HG02642 (cell line): ENCODE measurements around the gene EML6.
"Not testable (repeated sequence)": the region's sequence is repeated elsewhere in the genome, so short reads cannot be mapped to it uniquely, and the experiment has no call there.

ENCODE experiments used
- ATAC-seq: cut with Tn5 transposase; IDR thresholded peaks from one replicate; pipeline ENCODE4 v1.9.1; 2021; ENCODE audit warnings: mild to moderate bottlenecking; ENCODE audit not compliant: unreplicated experiment, poor library complexity

EML6 gene

DNA sequence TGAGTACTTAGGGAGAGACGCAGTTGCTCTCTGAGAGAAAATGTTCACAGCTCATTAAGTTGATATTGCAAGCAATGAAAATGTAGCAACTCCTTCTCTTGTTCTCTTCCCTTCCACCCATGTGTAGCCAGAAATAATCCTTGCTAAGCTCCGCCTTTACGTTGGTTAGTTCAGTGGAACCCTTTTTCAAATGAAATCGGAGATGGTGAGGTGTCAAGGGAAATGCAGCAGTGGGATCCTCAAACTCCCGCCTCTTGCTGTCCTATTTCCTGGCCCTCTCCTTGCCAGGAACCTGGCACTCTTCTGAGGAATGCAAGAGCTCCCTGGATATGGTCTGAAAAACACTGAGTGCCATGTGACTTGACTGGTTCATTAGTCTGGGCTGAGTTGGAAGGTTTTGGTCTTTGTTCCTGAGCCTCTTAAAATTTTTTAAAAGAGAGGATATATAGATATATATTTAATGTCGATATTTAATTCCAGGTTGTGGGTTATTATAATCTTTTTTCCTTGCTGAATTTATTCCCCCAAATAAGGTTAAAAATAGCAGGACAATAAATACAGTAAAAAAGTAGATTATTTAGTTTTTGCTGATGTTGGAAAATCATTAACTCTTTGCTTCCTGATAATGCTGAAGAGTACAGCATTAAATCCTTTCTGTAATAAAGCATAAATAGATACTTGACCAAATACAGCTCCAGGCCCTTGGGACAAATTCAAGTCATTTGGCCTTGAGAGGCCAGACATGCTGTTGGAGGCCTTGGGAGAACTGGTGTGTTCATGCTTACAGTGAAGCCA, 116.2 kb downstream of the EML6 start:
- ATAC-seq = no peak

GRCh38 chr2:54840559-54841468, 117.4 kb downstream of the EML6 start:
- no peak for ATAC-seq

DNA sequence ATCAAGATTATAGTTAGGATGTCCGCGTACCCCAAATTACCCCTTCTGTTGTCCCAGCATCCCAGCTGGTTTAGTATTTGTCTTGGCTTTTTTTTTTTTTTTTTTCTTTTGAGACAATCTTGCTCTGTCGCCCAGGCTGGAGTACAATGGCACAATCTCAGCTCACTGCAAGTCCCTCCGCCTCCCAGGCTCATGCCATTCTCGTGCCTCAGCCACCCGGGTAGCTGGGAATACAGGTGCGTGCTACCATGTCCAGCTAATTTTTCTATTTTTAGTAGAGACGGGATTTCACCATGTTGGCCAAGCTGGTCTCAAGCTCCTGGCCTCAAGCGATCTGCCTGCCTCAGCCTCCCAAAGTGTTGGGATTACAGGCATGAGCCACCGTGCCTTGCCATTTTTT, 118.0 kb downstream of the EML6 start:
- not testable (repeated sequence) for ATAC-seq

- ATAC-seq = no peak
These were observed 121.6 kb downstream of the EML6 start for GRCh38 chr2:54845094-54845493.

- ATAC-seq = no peak
These were observed 122.1 kb downstream of the EML6 start for GRCh38 chr2:54845514-54845913.

DNA sequence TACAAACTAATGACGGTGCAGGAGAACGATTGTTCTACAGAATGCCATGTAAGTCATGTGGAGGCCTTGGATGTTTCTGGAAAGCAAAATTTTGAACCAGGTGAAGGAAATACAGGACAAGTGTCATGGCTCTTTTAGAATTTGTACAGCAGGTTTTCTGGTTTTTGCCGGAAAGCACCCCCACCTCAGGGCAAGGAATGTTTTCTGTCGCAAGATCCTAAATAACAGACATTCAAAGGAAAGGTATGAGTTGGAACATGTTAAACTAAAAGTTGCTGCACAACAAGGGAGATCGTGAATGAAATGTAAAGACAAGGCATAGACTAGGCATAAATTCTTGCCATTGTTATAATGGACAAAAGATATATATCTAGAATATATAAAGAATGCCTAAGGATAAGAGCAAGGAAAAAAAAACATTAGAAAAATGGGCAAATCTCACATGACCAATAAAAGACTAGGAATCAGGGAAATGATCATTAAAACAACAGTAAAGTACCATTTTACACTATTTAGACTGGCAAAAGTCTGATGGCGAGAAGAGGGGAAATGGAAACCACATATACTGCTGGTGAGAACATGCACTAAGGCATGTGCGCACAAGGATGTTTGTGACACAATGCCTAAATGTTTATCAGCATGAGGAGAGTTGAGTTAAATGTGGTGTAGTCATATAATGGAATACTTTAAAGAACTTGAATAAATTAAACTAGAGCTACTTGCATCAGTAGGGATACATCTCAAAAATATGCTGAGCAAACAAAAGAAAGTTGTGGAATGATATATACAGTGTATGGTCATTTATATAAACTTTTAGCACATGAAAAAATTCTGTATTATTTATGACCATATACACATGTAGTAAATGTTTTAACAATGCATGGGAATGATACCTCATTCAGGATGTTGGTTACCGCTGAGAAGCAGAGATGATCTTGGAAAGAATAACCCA, 127.0 kb downstream of the EML6 start:
- ATAC-seq = no peak

- no peak for ATAC-seq
These were observed 130.3 kb downstream of the EML6 start for GRCh38 chr2:54853616-54854310.

DNA sequence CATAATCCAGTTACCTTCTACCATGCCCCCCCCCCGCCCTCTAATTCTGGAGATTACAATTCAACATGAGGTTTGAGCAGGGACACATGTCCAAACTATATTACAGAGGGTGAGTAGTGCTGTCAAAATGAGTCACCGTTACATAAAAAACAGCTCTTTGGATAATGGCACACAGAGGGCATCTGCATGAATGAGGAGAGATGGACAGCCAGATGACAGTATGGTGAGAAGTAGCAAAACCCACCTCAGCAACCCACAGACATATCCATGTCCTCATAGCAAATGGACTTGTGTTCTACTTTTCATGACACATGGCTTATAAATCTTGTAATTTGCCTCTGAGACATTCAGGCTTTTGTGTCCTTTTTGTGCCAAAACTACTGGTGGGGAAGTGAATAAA, 132.0 kb downstream of the EML6 start:
- ATAC-seq = no peak

DNA sequence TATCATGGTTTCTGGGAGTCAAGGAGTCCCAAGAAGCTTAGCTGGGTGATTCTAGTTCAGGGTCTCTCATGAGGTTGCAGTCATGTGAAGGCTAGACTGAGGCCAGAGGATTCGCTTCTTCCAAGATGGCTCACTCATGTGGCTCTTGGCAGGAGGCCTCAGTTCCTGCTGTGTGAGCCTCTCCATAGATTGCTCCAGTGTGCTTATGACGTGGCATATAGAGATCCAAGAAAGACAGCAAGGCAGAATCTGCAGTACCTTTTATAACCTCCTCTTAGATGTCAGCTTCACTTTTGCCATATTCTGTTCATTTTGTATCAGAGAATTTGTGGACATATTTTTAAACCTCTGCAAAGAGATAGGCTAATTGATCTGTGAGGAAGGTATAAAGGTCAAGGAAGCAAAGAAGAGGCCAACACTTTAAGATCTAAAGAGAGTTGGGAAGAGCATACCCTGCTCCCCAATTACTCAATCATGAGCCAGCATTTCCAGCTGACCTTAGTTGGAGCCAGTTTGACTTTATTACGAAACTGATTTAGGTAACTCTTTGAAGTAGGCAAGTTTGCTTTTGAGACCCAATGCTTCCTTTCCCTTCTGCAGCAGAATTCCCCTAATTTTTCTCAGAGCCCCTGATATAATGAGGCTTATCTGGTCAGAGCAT, 134.7 kb downstream of the EML6 start:
- ATAC-seq = no peak

DNA sequence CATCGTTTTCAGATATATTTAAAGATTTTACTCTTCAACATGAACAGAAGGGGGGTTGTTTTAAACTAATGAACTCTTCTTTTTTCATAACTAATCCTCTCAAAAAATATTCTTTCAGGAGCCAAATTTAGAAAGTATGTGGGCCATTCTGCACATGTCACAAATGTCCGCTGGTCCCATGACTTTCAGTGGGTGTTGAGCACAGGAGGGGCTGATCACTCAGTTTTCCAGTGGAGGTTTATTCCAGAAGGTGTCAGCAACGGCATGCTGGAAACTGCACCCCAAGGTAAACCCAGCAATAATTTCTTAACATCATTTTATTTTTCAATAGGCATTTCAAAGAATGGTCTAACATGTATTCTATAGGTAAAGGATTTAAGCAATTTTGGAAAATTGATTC, 136.0 kb downstream of the EML6 start:
- ATAC-seq = no peak

- no peak for ATAC-seq
These were observed 136.7 kb downstream of the EML6 start for GRCh38 chr2:54859997-54860701.

- ATAC-seq = no peak
These were observed 138.8 kb downstream of the EML6 start for GRCh38 chr2:54862229-54862628.

- ATAC-seq = no peak
These were observed 139.3 kb downstream of the EML6 start for GRCh38 chr2:54862742-54863141.

GRCh38 chr2:54863660-54864059, 140.2 kb downstream of the EML6 start:
- no peak for ATAC-seq

GRCh38 chr2:54864096-54864495, 140.6 kb downstream of the EML6 start:
- ATAC-seq = no peak

GRCh38 chr2:54864727-54865126, 141.3 kb downstream of the EML6 start:
- ATAC-seq = no peak

- no peak for ATAC-seq
These were observed 142.7 kb downstream of the EML6 start for GRCh38 chr2:54866179-54866578.

GRCh38 chr2:54866868-54867267, 143.4 kb downstream of the EML6 start:
- ATAC-seq = peak; percentile 94

DNA sequence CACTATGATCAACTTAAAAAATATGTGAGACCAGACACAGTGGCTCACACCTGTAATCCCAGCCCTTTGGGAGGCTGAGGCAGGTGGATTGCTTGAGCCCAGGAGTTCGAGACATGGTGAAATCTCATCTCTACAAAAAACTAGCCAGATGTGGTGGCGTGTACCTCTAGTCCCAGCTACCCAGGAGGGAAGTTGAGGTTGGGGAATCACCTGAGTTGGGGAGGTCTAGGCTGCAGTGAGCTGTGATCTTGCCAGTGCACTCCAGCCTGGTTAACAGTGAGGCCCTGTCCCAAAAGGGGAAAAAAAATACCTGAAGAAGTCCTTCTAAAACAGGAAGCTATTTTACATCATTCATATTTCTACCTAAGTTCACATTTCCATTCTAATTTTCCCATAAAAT, 144.0 kb downstream of the EML6 start:
- peak; percentile 48 for ATAC-seq
